SW 1271 (cell line): ENCODE results near the gene GID4.

Source experiments
- DNase-seq, 2 experiments: peaks; one replicate each; lab custom pipeline; 2025; lab: John Stamatoyannopoulos, UW

The GID4 gene

GRCh38 chr17:18017958-18018357 is 21.2 kb upstream of the GID4 start:
- no peak for DNase-seq

GRCh38 chr17:18018411-18018921 is 20.7 kb upstream of the GID4 start:
- no peak for DNase-seq

GRCh38 chr17:18019838-18020154 is 19.4 kb upstream of the GID4 start:
- no peak for DNase-seq

GRCh38 chr17:18020971-18021370 is 18.2 kb upstream of the GID4 start:
- no peak for DNase-seq

- no peak for DNase-seq
These were observed 17.8 kb upstream of the GID4 start for GRCh38 chr17:18021372-18021771.

GRCh38 chr17:18025241-18025944 is 13.8 kb upstream of the GID4 start:
- DNase-seq: peak in 1 of 2 experiments; percentile 26

- DNase-seq: no peak
These were observed 13.0 kb upstream of the GID4 start for GRCh38 chr17:18025945-18026776.

GRCh38 chr17:18027280-18027679 is 11.9 kb upstream of the GID4 start:
- no peak for DNase-seq

GRCh38 chr17:18028114-18028951 is 10.9 kb upstream of the GID4 start:
- DNase-seq: no peak

- no peak for DNase-seq
These were observed 10.2 kb upstream of the GID4 start for GRCh38 chr17:18028952-18029540.

GRCh38 chr17:18031955-18032354 is 7.3 kb upstream of the GID4 start:
- DNase-seq: no peak

- DNase-seq: peak; percentile 75 to 96
These were observed 5.6 kb upstream of the GID4 start for GRCh38 chr17:18033442-18034099.

GRCh38 chr17:18035704-18036103 is 3.5 kb upstream of the GID4 start:
- DNase-seq: no peak

- no peak for DNase-seq
These were observed 1.7 kb upstream of the GID4 start for GRCh38 chr17:18037486-18037885.

GRCh38 chr17:18038149-18038850 is 908 bp upstream of the GID4 start:
- DNase-seq: no peak

- DNase-seq: peak in 1 of 2 experiments; percentile 48
These were observed 490 bp downstream of the GID4 start for GRCh38 chr17:18039535-18040260.

- DNase-seq: no peak
These were observed 1.2 kb downstream of the GID4 start for GRCh38 chr17:18040261-18040858.

- DNase-seq: no peak
These were observed 2.6 kb downstream of the GID4 start for GRCh38 chr17:18041776-18042175.

- no peak for DNase-seq
These were observed 3.8 kb downstream of the GID4 start for GRCh38 chr17:18042983-18043382.

- DNase-seq: peak in 1 of 2 experiments; percentile 51
These were observed 4.3 kb downstream of the GID4 start for GRCh38 chr17:18043491-18043890.
